GM10847 (cell line): ENCODE results near the gene COLEC12.

Source experiments
- POLR2A ChIP-seq: IDR thresholded peaks from 2 replicates; pipeline ENCODE4 v1.6.1; 2011; ENCODE audit not compliant: insufficient read length; ENCODE audit errors: extremely low read depth

The COLEC12 gene

DNA sequence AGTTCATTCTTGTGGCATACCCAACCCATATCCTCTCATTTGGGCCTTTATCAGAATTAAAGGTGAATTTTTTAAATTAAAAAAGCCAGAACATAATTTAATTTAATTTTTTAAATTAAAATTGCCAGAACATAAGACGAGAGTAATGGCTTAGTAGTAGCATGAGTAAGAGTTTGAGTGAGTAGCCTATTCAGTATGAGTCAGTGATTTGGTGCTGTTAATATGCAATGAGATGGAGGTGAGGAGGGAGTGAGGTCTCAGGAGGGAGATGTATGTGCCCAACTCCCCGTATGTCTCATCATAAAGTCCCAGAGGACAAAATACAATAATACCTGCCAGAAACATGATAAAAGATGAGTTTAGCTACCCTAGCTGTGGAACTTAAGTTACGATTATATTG is 117.4 kb downstream of the COLEC12 start:
- TF ChIP-seq POLR2A, result no peak

DNA sequence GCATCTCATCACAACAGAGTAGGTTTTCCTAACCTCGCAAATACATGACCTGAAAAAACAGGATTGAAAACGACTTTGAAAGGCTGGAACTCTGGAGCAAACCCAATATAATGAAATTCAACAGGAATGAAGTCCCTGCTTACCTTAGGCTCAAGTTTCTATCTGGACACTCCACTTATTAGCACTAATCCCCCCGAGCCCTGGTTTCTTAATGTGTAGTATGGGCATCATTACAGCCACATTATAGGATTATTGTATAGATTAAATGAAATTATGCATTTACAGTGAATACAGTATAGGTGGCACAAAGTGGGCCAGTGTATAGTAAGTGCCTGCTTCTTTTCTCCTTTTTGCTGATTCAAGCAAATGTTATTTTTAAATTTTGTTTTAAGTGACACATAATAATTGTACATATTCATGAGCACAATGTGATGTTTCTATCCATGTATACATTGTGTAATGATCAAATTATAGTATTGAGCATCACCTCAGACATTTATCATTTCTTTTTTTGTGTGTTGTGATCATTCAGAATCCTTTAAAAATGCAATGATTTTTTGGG is 118.0 kb downstream of the COLEC12 start:
- no peak for TF ChIP-seq POLR2A

DNA sequence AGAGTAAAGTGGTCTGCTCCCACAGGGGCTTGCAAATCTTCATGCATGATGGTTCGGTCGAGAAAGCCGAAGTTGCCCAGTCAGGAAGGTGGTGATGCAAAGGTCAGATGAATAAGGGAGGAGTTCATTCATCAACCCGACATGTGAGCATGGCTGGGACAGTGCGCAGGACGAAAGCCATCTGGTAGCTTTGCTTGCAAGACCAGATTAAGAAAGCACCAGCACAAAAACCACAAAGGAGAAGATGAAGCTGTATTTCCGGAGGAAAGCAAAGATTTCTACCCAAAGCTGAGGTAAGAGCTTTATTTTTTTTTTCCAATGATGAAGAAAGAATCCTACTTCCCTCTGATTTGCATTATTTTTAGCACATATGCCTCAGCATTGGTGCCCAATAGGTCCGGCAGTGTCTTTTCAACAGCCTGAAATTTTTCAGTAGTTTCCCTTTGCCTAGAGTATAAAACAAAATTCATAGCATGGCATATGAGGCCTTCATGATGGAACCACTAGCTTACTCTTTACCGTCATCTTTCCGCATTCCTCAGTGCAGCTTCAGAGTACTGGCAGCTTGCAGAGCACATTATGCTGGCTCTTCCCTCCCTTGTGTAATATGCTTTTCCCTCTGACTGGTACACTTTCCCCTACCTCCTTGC is 120.7 kb downstream of the COLEC12 start:
- no peak for TF ChIP-seq POLR2A

DNA sequence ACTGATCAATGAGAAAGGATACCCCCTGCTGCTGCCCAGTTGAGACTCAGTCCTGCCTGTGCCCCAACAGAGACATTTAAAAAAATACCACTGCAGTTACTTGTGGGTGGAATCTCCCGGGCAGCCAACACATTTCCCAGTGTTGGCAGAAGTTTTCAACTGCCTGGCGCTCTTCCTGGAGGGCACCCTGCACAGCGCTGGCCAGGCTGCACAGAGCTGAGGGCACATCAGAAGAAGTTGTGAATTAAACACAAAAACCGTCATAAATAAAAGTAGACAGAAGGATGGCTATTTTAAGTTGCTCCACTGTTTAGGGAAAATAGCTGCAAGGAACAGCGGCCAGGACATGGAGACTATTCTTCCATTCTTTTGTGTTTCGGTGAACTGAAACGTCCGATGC is 122.4 kb downstream of the COLEC12 start:
- TF ChIP-seq POLR2A, result no peak

DNA sequence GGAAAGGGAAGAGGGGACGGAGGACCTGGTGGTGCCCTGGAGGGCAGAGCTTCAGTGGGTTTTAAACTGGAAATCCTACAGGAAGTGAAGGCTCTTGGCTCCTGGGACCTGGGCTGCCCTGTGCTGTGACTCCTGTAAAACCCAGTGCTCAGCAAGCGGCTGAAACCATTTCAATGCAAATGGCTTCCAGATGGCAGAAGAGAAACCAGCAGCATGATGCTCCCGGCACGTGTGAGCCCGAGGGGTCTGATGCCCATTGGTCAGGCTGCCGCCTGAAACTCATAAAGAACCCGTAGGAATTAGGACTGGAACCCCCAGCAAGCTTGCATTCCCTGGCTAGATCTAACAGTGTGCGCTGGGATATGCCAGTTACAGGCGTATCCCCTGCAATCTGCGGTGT is 123.4 kb downstream of the COLEC12 start:
- no peak for TF ChIP-seq POLR2A

DNA sequence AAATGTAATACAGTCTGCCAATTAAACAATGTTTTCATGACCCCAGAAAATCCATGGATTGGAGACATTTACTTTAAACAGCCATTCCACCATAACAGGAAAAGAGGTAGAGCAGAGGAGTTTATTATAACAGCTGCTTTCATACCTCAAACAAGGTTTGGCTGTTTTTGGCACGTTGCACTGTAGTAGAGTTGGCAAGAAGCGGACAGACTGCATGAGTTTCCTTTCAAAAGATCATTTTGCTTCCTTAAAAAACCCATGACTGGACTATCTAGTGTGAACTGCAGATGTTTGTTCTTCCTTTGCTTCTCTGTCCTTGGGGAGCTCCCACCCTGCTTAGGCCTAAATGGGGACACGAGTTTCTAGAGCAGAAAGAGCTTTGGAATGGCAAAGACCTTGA is 124.2 kb downstream of the COLEC12 start:
- no peak for TF ChIP-seq POLR2A

DNA sequence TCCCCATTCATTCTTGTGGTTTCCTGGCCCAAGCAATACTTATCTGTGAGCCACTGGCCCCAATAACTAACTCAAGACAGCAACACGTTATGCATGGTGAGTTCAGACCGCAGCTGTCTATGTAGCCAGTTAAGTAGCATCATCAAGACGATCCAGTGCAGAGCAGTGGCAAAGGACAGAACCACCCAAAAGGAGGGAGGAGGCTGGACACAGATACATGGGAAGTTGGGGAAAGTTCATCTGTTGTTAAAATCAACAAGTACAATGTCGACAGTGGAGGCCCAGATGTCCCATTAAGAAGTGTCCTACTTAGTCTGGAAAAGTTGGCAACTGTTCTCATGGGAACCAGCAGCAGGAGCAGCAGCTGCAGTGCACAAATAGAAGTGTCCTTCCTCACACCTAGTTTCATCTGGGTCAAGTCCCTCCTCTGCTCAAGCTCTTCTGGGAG is 125.8 kb downstream of the COLEC12 start:
- no peak for TF ChIP-seq POLR2A

DNA sequence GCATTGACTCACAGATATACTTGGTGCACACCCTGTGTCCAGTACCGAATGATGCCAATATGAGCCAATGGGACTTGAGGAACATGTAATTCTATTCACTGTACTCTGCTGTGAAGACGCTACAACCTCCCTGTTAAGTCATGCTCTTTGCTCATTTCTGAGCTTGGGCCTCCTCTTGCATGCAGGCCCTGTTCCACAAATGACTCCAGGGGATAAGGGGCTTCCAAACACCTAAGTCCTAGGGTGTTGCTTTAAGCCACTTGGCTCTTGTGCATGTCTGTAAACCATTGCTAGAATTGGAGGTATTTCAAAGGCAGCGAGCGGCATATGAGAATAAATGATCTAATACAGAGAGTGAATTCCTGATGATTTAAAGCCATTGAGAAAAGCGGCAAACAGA is 126.7 kb downstream of the COLEC12 start:
- no peak for TF ChIP-seq POLR2A

DNA sequence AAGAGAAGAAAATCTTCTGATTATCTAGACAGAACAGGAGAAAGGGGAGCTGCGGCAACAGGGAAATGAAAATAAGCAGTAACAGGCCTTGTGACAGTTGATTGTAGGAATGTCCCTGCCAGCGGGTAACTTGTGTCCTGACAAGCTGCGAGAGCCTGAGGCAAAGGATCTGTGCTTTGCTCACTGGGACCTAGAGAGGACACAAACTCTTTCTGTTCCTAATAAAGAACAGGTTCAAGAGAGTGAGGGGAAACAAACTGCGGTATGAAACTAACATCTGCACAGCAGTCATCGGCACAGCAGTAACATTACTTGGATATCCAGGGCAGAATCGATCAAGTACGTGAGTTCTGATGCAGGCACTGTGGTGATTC is 128.9 kb downstream of the COLEC12 start:
- TF ChIP-seq POLR2A, result no peak

DNA sequence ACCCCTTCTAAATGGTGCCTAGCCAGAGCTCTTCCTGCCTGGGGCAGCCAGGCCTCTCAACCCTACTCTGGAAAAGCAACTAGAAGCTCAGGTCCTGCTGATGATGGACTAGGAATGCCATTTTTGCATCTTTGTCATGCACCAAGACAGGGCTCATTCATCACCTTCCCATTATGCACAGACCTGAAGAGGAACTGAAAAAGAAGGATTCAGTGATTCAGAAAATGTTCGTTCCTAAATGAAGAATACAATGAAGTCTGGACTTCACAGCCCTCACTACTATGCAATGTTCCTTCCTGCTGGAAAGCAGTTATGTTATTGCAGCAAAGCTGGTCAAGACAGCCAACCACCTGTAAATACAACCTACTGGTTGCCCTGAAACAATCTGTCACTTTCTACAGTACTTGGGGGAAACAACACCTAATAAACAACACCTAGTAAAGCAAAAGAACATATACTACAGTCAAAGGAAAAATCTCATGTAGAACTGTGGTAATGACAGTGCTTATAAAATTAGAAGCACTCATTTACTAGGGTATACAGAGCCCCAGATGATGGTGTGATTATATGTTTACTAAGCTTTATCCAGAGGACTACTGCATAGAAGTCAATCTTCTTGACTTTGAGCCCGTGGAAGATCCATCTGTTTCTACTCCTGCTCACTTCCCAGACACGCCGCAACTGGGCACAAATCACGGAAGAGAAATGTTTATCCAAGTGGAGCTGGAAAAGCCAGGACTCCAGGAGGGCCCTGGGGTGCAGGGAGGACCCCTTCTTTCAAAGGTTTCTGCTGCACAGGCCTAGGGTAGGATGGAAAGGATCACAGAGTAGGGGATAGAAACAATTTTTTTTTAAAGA is 129.5 kb downstream of the COLEC12 start:
- no peak for TF ChIP-seq POLR2A

DNA sequence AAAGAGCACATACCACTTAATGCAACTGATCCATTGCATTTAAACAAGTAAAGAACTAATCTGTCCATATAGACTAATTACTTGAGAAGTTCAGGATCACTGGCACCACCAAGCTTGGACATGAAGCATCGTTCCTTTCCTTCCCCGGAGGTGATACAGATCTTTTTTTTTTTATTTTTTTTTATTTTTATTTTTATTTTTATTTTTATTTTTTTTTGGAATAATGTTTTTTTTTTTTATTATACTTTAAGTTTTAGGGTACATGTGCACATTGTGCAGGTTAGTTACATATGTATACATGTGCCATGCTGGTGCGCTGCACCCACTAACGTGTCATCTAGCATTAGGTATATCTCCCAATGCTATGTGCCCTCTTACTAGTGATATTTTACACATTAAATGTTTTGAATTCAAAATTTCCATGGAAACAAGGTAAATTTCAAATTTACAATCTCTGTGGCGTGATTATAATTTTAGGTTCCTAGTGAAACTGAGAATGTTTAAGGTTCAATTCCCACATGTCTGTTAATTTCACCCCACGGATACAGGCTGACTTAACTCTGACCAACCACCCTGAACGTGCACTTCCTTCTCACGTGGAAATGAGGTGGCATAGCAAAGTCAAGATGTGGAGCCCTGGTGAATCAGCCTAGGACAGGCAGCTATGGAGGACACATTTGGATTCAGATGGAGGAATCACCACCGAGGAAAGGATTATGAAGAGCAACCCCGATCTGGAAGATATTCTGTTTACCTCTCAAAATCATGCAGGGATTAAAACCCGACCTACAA is 131.1 kb downstream of the COLEC12 start:
- TF ChIP-seq POLR2A, result no peak

DNA sequence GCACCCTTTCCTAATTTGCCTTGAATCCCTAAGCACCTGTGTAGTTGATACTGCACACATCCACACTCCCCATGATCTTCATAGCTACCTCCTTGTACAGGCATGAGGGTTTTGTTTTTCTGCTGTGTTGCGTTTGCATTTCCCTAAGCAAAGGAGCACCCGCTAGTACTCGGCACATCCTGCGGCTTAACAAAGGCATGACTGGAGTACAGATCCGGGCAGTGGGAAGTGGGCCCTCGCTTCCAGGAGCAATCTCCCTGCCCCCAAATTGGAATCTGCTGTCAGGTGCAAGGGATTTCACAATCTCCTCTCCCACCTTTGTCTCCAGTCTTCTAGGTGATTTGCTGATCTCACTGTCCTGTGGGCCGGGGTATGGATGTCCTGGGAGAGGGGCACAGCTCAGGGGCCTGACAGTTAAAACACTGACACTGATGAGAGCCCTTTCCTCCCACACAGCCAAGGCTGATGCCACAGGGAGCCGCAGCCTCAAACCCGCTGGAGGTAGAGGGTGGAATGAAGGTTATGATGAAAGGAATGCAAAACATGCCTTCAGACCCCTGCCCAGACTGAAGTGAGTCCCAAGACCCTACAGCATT is 133.9 kb downstream of the COLEC12 start:
- TF ChIP-seq POLR2A, result no peak

DNA sequence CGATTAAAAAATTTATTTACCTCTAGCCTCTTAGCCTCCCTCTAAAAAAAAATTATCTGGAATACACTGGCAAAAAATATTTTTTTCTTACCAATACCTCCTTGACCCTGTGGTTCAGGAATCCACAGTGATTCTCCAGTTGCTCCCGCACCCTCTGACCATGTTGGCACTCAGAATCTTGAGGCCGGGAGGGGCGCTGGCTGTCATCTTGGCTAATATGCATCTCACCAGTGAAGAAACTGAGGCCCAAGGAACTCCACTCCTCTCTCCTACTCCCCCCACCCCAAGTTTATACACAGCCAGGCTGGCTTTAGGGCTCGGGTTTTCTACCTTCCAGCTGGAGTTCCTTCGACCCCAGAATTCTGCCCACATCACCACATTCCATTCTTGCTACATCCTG is 134.8 kb downstream of the COLEC12 start:
- TF ChIP-seq POLR2A, result no peak

DNA sequence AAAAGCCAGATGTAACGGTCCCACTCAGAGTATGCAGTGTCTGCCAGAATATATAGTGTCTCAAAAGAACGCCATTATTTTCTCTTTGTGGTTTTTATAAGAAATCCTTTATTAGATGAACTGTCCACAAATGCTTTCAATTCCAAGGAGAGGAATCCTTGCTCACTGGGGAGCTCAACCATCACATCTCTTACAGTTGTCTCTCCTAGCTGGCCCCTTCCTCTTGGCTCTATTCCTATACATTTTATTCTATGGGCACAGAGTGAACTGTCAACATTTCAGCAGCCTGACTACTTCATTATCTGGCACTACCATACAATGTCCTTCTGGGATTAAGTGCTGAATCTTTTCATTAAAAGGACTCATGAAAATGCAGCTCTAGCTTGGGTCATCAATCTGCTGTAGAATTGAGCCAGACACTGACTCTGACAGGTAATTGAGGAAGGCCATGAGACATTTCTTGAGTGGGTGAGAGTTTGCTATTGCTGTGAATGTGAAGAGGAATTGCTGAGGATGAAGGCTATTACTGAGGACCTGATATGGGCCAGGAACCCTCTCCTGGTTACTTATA is 136.2 kb downstream of the COLEC12 start:
- TF ChIP-seq POLR2A, result no peak
